HEK293 (cell line): ENCODE measurements around the gene GET3.

Experiments
- IKZF3 ChIP-seq: fragments of 450-650 bp; IDR thresholded peaks from 2 replicates; pipeline ENCODE4 v1.5.0; 2018; ENCODE audit warnings: missing biosample characterization, mild to moderate bottlenecking, missing genetic modification characterization, moderate library complexity
- KLF1 ChIP-seq: fragments of 450-650 bp; formaldehyde crosslinking; IDR thresholded peaks from 2 replicates; pipeline ENCODE4 v1.5.1; 2016; ENCODE audit warnings: missing biosample characterization, missing genetic modification characterization
- KLF16 ChIP-seq: fragments of 450-650 bp; formaldehyde crosslinking; IDR thresholded peaks from 2 replicates; pipeline ENCODE4 v1.5.1; 2017; ENCODE audit warnings: missing biosample characterization, missing genetic modification characterization
- KLF7 ChIP-seq: fragments of 450-650 bp; formaldehyde crosslinking; IDR thresholded peaks from 2 replicates; pipeline ENCODE4 v1.5.1; 2016; ENCODE audit warnings: missing biosample characterization, missing genetic modification characterization, borderline replicate concordance
- KLF8 ChIP-seq: fragments of 450-650 bp; formaldehyde crosslinking; IDR thresholded peaks from 2 replicates; pipeline ENCODE4 v1.5.1; 2016; ENCODE audit warnings: missing biosample characterization, missing genetic modification characterization
- OSR2 ChIP-seq: fragments of 450-650 bp; formaldehyde crosslinking; IDR thresholded peaks from 2 replicates; pipeline ENCODE4 v1.5.1; 2016; ENCODE audit warnings: missing biosample characterization, missing genetic modification characterization
- OVOL3 ChIP-seq: fragments of 450-650 bp; formaldehyde crosslinking; IDR thresholded peaks from 2 replicates; pipeline ENCODE4 v1.5.1; 2016; ENCODE audit warnings: missing biosample characterization, missing genetic modification characterization
- TSHZ1 ChIP-seq: fragments of 450-650 bp; formaldehyde crosslinking; IDR thresholded peaks from 2 replicates; pipeline ENCODE4 v1.5.1; 2016; ENCODE audit warnings: missing biosample characterization, missing genetic modification characterization, borderline replicate concordance
- YY1 ChIP-seq: fragments of 450-650 bp; formaldehyde crosslinking; IDR thresholded peaks from 2 replicates; pipeline ENCODE4 v1.5.1; 2018; ENCODE audit warnings: missing biosample characterization, missing genetic modification characterization
- YY2 ChIP-seq: fragments of 450-650 bp; formaldehyde crosslinking; IDR thresholded peaks from 2 replicates; pipeline ENCODE4 v1.5.1; 2016; ENCODE audit warnings: missing biosample characterization, missing genetic modification characterization
- ZBTB26 ChIP-seq: fragments of 450-650 bp; formaldehyde crosslinking; optimal IDR thresholded peaks from 2 replicates; pipeline ENCODE3; 2016; ENCODE audit warnings: missing biosample characterization, mild to moderate bottlenecking, missing genetic modification characterization
- ZFP37 ChIP-seq: fragments of 450-650 bp; formaldehyde crosslinking; IDR thresholded peaks from 2 replicates; pipeline ENCODE4 v1.5.1; 2016; ENCODE audit warnings: missing biosample characterization, missing genetic modification characterization
- ZFP41 ChIP-seq: fragments of 450-650 bp; formaldehyde crosslinking; IDR thresholded peaks from 2 replicates; pipeline ENCODE4 v1.5.1; 2016; ENCODE audit warnings: missing biosample characterization, missing genetic modification characterization, borderline replicate concordance
- ZNF157 ChIP-seq: fragments of 450-650 bp; formaldehyde crosslinking; IDR thresholded peaks from 2 replicates; pipeline ENCODE4 v1.5.1; 2016; ENCODE audit warnings: missing biosample characterization, missing genetic modification characterization
- ZNF169 ChIP-seq: fragments of 450-650 bp; formaldehyde crosslinking; IDR thresholded peaks from 2 replicates; pipeline ENCODE4 v1.5.1; 2016; ENCODE audit warnings: missing biosample characterization, missing genetic modification characterization
- ZNF174 ChIP-seq: fragments of 450-650 bp; formaldehyde crosslinking; IDR thresholded peaks from 2 replicates; pipeline ENCODE4 v1.5.0; 2017; ENCODE audit warnings: missing biosample characterization, mild to moderate bottlenecking, missing genetic modification characterization
- ZNF239 ChIP-seq: fragments of 450-650 bp; formaldehyde crosslinking; IDR thresholded peaks from 2 replicates; pipeline ENCODE4 v1.5.1; 2016; ENCODE audit warnings: missing biosample characterization, missing genetic modification characterization
- ZNF280C ChIP-seq: fragments of 450-650 bp; formaldehyde crosslinking; IDR thresholded peaks from 2 replicates; pipeline ENCODE4 v1.5.1; 2016; ENCODE audit warnings: missing biosample characterization, missing genetic modification characterization
- ZNF391 ChIP-seq: fragments of 450-650 bp; formaldehyde crosslinking; IDR thresholded peaks from 2 replicates; pipeline ENCODE4 v1.5.1; 2016; ENCODE audit warnings: low read depth, missing biosample characterization, missing genetic modification characterization, borderline replicate concordance
- ZNF48 ChIP-seq: fragments of 450-650 bp; formaldehyde crosslinking; IDR thresholded peaks from 2 replicates; pipeline ENCODE4 v1.5.1; 2016; ENCODE audit warnings: missing biosample characterization, missing genetic modification characterization
- ZNF501 ChIP-seq: fragments of 450-650 bp; formaldehyde crosslinking; IDR thresholded peaks from 2 replicates; pipeline ENCODE4 v1.5.1; 2016; ENCODE audit warnings: missing biosample characterization, missing genetic modification characterization
- ZNF664 ChIP-seq: fragments of 450-650 bp; formaldehyde crosslinking; IDR thresholded peaks from 2 replicates; pipeline ENCODE4 v1.5.1; 2016; ENCODE audit warnings: missing biosample characterization, missing genetic modification characterization
- TF ChIP-seq, protein P1 (sequence below): fragments of 450-650 bp; formaldehyde crosslinking; IDR thresholded peaks from 2 replicates; pipeline ENCODE4 v1.5.1; 2016; ENCODE audit warnings: missing biosample characterization, missing genetic modification characterization
- TF ChIP-seq, protein P2 (sequence below): fragments of 450-650 bp; IDR thresholded peaks from 2 replicates; pipeline ENCODE4 v1.5.1; 2018; ENCODE audit warnings: missing biosample characterization, mild to moderate bottlenecking, missing genetic modification characterization
- TF ChIP-seq, protein P3 (sequence below): fragments of 450-650 bp; formaldehyde crosslinking; IDR thresholded peaks from 2 replicates; pipeline ENCODE4 v1.5.1; 2017; ENCODE audit warnings: missing biosample characterization, missing genetic modification characterization
- TF ChIP-seq, protein P4 (sequence below): fragments of 450-650 bp; formaldehyde crosslinking; IDR thresholded peaks from 2 replicates; pipeline ENCODE4 v1.5.1; 2017; ENCODE audit warnings: missing biosample characterization, missing genetic modification characterization

GET3 gene

GRCh38 chr19:12789904-12790619 lies 52.8 kb downstream of the GET3 start (continued):
- TF ChIP-seq KLF1 (peak; percentile 90), ZNF174 (no peak), TSHZ1 (tag by site-specific recombination) (no peak), ZBTB26 (peak; percentile 98), YY2 (tag by site-specific recombination) (0 out of 2 replicates have a peak, but pooled peaks have one; percentile 52), ZNF239 (tag by site-specific recombination) (no peak), ZNF501 (tag by site-specific recombination) (peak; percentile 67), ZNF48 (tag by site-specific recombination) (no peak), ZFP37 (tag by site-specific recombination) (0 out of 2 replicates have a peak, but pooled peaks have one; percentile 28), KLF8 (tag by site-specific recombination) (peak; percentile 92), KLF16 (peak; percentile 90), IKZF3 (tag by site-specific recombination) (peak; percentile 88), ZNF280C (tag by site-specific recombination) (no peak), OVOL3 (tag by site-specific recombination) (no peak), ZNF391 (tag by site-specific recombination) (no peak; the same call in 1 of the 2 replicates), ZNF664 (tag by site-specific recombination) (no peak), ZNF157 (tag by site-specific recombination) (no peak), YY1 (0 out of 2 replicates have a peak, but pooled peaks have one; percentile 49), ZNF169 (tag by site-specific recombination) (no peak), KLF7 (tag by site-specific recombination) (peak; percentile 91; the same call in 1 of the 2 replicates), ZFP41 (tag by site-specific recombination) (no peak), OSR2 (tag by site-specific recombination) (peak; percentile 66)
- TF ChIP-seq, protein P1, sequence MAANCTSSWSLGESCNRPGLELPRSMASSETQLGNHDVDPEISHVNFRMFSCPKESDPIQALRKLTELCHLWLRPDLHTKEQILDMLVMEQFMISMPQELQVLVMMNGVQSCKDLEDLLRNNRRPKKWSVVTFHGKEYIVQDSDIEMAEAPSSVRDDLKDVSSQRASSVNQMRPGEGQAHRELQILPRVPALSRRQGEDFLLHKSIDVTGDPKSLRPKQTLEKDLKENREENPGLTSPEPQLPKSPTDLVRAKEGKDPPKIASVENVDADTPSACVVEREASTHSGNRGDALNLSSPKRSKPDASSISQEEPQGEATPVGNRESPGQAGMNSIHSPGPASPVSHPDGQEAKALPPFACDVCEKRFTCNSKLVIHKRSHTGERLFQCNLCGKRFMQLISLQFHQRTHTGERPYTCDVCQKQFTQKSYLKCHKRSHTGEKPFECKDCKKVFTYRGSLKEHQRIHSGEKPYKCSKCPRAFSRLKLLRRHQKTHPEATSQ (tag by site-specific recombination): peak; percentile 68; the same call in 1 of the 2 replicates
- TF ChIP-seq, protein P2, sequence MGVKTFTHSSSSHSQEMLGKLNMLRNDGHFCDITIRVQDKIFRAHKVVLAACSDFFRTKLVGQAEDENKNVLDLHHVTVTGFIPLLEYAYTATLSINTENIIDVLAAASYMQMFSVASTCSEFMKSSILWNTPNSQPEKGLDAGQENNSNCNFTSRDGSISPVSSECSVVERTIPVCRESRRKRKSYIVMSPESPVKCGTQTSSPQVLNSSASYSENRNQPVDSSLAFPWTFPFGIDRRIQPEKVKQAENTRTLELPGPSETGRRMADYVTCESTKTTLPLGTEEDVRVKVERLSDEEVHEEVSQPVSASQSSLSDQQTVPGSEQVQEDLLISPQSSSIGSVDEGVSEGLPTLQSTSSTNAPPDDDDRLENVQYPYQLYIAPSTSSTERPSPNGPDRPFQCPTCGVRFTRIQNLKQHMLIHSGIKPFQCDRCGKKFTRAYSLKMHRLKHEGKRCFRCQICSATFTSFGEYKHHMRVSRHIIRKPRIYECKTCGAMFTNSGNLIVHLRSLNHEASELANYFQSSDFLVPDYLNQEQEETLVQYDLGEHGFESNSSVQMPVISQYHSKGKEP (tag by site-specific recombination): no peak; the same call in 1 of the 2 replicates
- TF ChIP-seq, protein P3, sequence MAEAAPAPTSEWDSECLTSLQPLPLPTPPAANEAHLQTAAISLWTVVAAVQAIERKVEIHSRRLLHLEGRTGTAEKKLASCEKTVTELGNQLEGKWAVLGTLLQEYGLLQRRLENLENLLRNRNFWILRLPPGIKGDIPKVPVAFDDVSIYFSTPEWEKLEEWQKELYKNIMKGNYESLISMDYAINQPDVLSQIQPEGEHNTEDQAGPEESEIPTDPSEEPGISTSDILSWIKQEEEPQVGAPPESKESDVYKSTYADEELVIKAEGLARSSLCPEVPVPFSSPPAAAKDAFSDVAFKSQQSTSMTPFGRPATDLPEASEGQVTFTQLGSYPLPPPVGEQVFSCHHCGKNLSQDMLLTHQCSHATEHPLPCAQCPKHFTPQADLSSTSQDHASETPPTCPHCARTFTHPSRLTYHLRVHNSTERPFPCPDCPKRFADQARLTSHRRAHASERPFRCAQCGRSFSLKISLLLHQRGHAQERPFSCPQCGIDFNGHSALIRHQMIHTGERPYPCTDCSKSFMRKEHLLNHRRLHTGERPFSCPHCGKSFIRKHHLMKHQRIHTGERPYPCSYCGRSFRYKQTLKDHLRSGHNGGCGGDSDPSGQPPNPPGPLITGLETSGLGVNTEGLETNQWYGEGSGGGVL (tag by site-specific recombination): peak; percentile 72
- TF ChIP-seq, protein P4, sequence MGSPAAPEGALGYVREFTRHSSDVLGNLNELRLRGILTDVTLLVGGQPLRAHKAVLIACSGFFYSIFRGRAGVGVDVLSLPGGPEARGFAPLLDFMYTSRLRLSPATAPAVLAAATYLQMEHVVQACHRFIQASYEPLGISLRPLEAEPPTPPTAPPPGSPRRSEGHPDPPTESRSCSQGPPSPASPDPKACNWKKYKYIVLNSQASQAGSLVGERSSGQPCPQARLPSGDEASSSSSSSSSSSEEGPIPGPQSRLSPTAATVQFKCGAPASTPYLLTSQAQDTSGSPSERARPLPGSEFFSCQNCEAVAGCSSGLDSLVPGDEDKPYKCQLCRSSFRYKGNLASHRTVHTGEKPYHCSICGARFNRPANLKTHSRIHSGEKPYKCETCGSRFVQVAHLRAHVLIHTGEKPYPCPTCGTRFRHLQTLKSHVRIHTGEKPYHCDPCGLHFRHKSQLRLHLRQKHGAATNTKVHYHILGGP (tag by site-specific recombination): no peak
